Adrenal gland (tissue), 12 donors: ENCODE data around the gene LAG3. TPM values are rescaled to one million over a fixed set of nuclear protein-coding genes. Genes with fewer than 3 reads are reported as not detected.
A peak's percentile ranks its signal among the peaks of the same experiment; 100 is the strongest.

Experiments
- DNase-seq, 7 donors: peaks; one replicate each; pipeline ENCODE4 v3.0.0-alpha.2; 2019 to 2020
- H3K27ac ChIP-seq, 5 donors: fragments of 200-600 bp; sonication (generic) in 4 of 5; 1 replicate in 3 of 5; 2 replicates in 2 of 5; pipeline versions ENCODE4 v1.5.1 to v1.8.0; 2016 to 2020; ENCODE audit warnings: mild to moderate bottlenecking in 1 of 5
- H3K27me3 ChIP-seq: fragments of 200-600 bp; 2 replicates; pipeline ENCODE4 v1.8.0; 2021
- H3K36me3 ChIP-seq, 2 donors: fragments of 200-600 bp; replicated peaks in 1 of 2; 1 replicate in 1 of 2; 2 replicates in 1 of 2; pipeline versions ENCODE4 v1.5.1 to v1.8.0; 2018 to 2022
- H3K4me1 ChIP-seq, 2 donors: fragments of 200-600 bp; replicated peaks in 1 of 2; 1 replicate in 1 of 2; 2 replicates in 1 of 2; pipeline versions ENCODE4 v1.5.1 to v1.8.0; 2018 to 2021
- H3K4me3 ChIP-seq, 4 donors: fragments of 200-600 bp; sonication (generic) in 3 of 4; one replicate each; pipeline ENCODE4 v1.5.1; 2016 to 2018
- H3K9me3 ChIP-seq, 3 donors: fragments of 200-600 bp; sonication (generic) in 1 of 3; replicated peaks in 1 of 3; 1 replicate in 2 of 3; 2 replicates in 1 of 3; pipeline versions ENCODE4 v1.5.1 to v1.8.0; 2016 to 2021
- POLR2A ChIP-seq, 2 donors: fragments of 450-650 bp; IDR thresholded peaks; one replicate each; pipeline ENCODE4 v1.6.1; 2017; ENCODE audit warnings: antibody characterized with exemption in 2 of 2, mild to moderate bottlenecking in 2 of 2, moderate library complexity in 1 of 2
- WGBS, 4 donors: extraction: QIAGEN DNeasy Blood & Tissue Kit in 2 of 4; methylation state at CpG; one replicate each; pipeline versions ENCODE4 v1.1.5 to v1.1.7; 2013 to 2017; 5-methylcytosine and 5-hydroxymethylcytosine counted together
- intact Hi-C, 2 donors: fragments of 100-400 bp; cut with DNase I; formaldehyde crosslinking; loops; one replicate each; pipeline versions ENCODE4 v1.14.1 to v1.15.0; 2022 to 2023
- polyA plus RNA-seq, 3 donors: library from polyadenylated mRNA; stranded (reverse); fragments of 200-250 nt in 2 of 3; fragments of 350-450 nt in 1 of 3; fragmentation: Illumina TruSeq in 1 of 3; extraction: RNeasy Lipid Tissue Mini Kit (QIAGEN cat#74804) in 1 of 3; gene quantifications; one replicate each; pipeline ENCODE4 v1.2.3, GENCODE V29; 2013 to 2014
- total RNA-seq, 9 donors: library from RNA; depleted of rRNA in 4 of 9; stranded (reverse); fragments of >200 nt in 4 of 9; fragments of 120-200 nt in 1 of 9; fragmentation: NEBNext Ultra II Directional in 1 of 9; extraction: Animal tissue kit (Norgen Biotek cat#: 25700) in 1 of 9; gene quantifications; one replicate each; pipeline versions ENCODE4 v1.1.0 to v1.2.4, GENCODE V29; 2013 to 2023
- TF ChIP-seq, protein P1 (sequence below), 6 experiments: fragments of 450-650 bp in 4 of 6; fragments of 200-600 bp in 2 of 6; sonication (generic) in 1 of 6; IDR thresholded peaks; 1 replicate in 5 of 6; 2 replicates in 1 of 6; pipeline versions ENCODE4 v1.5.1 to v1.8.0; 2016 to 2021; ENCODE audit warnings: antibody characterized with exemption in 6 of 6, mild to moderate bottlenecking in 2 of 6, moderate library complexity in 1 of 6
- donor health status: healthy with polysubstance abuse.
- donor health status: Bipolar disorder and iron deficiency.
- donor health status: DM: yes; HTN: yes; CAD: no.
- donor health status: DM: no; HTN: no; CAD: no.
- donor health status: DM: no; HTN: no; CAD: no.
- donor health status: DM: yes; HTN: yes; CAD: no.

The LAG3 gene
- total and polyA plus RNA-seq, 12 donors, result 0.11 to 4.3 (median 0.71) TPM; not detected in 2

DNA sequence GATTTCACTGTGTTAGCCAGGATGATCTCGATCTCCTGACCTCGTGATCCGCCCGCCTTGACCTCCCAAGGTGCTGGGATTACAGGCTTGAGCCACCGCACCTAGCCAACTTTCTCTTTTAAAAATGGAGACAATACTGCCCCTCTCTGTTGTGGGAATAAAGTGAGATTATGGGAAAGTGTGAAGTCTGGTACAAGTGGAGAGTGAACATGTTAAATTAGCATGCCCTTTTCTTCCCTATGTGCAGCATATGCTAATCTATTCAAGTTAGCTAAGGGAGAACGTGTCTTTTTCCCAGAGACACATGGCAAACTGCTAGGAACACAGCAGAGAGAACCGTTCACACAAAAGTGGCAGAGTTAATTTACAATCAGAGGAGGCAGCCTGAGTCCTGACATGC, 47.0 kb upstream of the LAG3 start:
- Histone ChIP-seq H3K9me3 (no peaks in the 10 kb centered on the region), H3K36me3 (peaks cover 0 to 29% of the 10 kb centered on the region in 2 donors), H3K27ac (no peak overlapping the region), H3K27me3 (no peaks in the 10 kb centered on the region), H3K4me3 (no peak overlapping the region), H3K4me1 (peaks cover 6 to 12% of the 10 kb centered on the region in 2 donors)
- TF ChIP-seq, protein P1, sequence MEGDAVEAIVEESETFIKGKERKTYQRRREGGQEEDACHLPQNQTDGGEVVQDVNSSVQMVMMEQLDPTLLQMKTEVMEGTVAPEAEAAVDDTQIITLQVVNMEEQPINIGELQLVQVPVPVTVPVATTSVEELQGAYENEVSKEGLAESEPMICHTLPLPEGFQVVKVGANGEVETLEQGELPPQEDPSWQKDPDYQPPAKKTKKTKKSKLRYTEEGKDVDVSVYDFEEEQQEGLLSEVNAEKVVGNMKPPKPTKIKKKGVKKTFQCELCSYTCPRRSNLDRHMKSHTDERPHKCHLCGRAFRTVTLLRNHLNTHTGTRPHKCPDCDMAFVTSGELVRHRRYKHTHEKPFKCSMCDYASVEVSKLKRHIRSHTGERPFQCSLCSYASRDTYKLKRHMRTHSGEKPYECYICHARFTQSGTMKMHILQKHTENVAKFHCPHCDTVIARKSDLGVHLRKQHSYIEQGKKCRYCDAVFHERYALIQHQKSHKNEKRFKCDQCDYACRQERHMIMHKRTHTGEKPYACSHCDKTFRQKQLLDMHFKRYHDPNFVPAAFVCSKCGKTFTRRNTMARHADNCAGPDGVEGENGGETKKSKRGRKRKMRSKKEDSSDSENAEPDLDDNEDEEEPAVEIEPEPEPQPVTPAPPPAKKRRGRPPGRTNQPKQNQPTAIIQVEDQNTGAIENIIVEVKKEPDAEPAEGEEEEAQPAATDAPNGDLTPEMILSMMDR (IDR thresholded peaks at IDR 0.05), result no peak
- no peak for TF ChIP-seq POLR2A (IDR thresholded peaks at IDR 0.05)
- intact Hi-C loops, result no loop called here
- WGBS, 4 donors, result 88 to 94% (median 93%) methylated on average over 7 of the region's 7 CpGs
- DNase-seq, result no peak

DNA sequence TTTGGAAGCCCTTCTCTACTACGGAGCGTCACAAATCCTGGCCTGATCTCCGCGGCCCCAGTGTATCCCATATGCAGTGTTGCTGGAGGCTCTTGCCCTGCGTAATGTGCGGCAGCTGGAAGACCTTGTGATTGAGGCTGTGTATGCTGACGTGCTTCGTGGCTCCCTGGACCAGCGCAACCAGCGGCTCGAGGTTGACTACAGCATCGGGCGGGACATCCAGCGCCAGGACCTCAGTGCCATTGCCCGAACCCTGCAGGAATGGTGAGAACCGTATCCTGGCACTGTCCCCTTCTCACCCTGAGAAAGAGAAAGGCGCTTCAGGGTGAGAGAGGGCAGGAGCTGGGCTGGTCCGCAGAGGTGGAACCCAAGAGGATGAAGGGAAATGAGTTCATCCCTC, 43.1 kb upstream of the LAG3 start:
- TF ChIP-seq, protein P1 (IDR thresholded peaks at IDR 0.05), result no peak
- no peak for TF ChIP-seq POLR2A (IDR thresholded peaks at IDR 0.05)
- H3K27ac ChIP-seq, result no peak overlapping the region
- 87 to 94% (median 92%) methylated on average over 8 to 18 of the region's 18 CpGs for WGBS, 4 donors
- no peak overlapping the region for H3K4me3 ChIP-seq
- H3K9me3 ChIP-seq, result no peaks in the 10 kb centered on the region
- DNase-seq, result no peak
- no peaks in the 10 kb centered on the region for H3K27me3 ChIP-seq
- intact Hi-C loops, result no loop called here
- peaks cover 6 to 12% of the 10 kb centered on the region in 2 donors for H3K4me1 ChIP-seq
- H3K36me3 ChIP-seq, result peaks cover 0 to 46% of the 10 kb centered on the region in 2 donors

DNA sequence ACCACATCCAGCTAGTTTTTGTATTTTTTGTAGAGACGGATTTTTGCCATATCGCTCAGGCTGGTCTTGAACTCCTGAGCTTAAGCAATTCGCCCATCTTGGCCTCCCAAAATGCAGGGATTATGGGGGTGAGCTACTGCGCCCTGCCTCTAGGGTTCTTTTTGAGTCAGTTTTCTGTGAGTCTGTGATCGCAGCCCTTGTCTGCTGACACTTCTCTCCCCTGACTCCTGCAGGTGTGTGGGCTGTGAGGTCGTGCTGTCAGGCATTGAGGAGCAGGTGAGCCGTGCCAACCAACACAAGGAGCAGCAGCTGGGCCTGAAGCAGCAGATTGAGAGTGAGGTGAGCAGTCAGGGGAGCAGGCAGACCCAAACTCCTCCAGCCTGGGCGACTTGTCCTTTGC, 42.2 kb upstream of the LAG3 start:
- H3K9me3 ChIP-seq, result no peaks in the 10 kb centered on the region
- no peak overlapping the region for H3K27ac ChIP-seq
- DNase-seq, result no peak
- intact Hi-C loops, result loop anchor here in 1 of 2 donors (5.0 kb wide), 1 partner anchor 92 kb away; the partner anchor contains the start of gene GPR162
- no peak overlapping the region for H3K4me3 ChIP-seq
- TF ChIP-seq POLR2A (IDR thresholded peaks at IDR 0.05), result no peak
- TF ChIP-seq, protein P1 (IDR thresholded peaks at IDR 0.05), result no peak
- H3K36me3 ChIP-seq, result peaks cover 0 to 46% of the 10 kb centered on the region in 2 donors
- peaks cover 4 to 10% of the 10 kb centered on the region in 2 donors for H3K4me1 ChIP-seq
- WGBS, 4 donors, result 86 to 97% (median 94%) methylated on average over 6 to 8 of the region's 8 CpGs
- H3K27me3 ChIP-seq, result no peaks in the 10 kb centered on the region

DNA sequence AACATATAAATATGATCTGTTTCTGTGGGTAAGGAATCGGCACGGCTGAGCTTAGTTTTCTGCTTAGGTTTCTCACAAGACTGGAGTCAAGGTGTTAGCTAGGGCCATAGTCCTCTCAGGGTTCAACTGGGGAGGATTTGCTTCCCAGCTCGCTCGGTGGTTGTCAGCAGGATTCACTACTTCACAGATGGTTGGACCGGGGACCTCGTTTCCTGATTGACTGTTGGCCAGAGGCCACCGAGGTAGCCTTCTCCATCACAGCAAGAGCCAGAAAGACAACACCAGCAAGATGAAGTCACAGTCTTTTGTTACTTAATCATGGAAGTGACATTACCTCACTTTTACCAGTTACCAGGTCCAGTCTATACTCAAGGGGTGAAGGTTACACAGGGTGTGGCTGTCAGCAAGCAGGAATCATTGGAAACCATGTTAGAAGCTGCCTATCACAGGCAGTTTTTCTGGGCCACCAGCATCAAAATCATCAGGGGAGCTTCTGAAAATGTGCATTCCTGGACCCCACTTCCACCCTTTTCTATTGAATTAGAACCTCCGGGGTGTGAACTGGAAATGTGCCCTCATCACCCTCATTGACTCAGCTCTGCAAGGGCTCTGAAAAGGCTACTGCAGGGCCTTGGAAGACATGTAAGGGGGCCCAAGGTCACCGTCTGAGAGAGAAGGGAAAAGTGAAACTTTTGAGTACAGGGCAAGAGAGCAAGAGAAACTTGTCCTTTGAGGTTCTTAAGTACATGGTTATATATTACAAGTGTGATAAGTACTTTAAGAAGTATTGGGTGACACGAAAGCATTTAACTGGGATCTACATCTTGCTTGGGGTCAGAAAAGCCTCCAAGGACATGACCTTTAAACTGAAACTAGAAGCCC, 37.6 kb upstream of the LAG3 start:
- WGBS, 4 donors, result 64 to 79% (median 71%) methylated on average over 10 of the region's 10 CpGs
- Histone ChIP-seq H3K27ac (peak overlapping the region in 1 of 5 donors; percentile 54), H3K4me1 (peaks cover 14 to 17% of the 10 kb centered on the region in 2 donors), H3K9me3 (no peaks in the 10 kb centered on the region), H3K4me3 (no peak overlapping the region), H3K36me3 (peaks cover 0 to 23% of the 10 kb centered on the region in 2 donors), H3K27me3 (no peaks in the 10 kb centered on the region)
- DNase-seq, result peak in 2 of 7 donors; percentile 12 to 31
- TF ChIP-seq POLR2A (IDR thresholded peaks at IDR 0.05), result no peak
- TF ChIP-seq, protein P1 (IDR thresholded peaks at IDR 0.05), result no peak
- intact Hi-C loops, result loop anchor here in 1 of 2 donors (5.0 kb wide), 2 partner anchors 43 to 88 kb away; partner anchors contain the start of gene GPR162
